GM19455 (cell line): ENCODE measurements around the gene KLK1.
"Not testable (repeated sequence)": the region's sequence is repeated elsewhere in the genome, so short reads cannot be mapped to it uniquely, and the experiment has no call there.

Source experiments
- ATAC-seq: cut with Tn5 transposase; IDR thresholded peaks from one replicate; pipeline ENCODE4 v1.9.1; 2021; ENCODE audit not compliant: unreplicated experiment

Gene KLK1

DNA sequence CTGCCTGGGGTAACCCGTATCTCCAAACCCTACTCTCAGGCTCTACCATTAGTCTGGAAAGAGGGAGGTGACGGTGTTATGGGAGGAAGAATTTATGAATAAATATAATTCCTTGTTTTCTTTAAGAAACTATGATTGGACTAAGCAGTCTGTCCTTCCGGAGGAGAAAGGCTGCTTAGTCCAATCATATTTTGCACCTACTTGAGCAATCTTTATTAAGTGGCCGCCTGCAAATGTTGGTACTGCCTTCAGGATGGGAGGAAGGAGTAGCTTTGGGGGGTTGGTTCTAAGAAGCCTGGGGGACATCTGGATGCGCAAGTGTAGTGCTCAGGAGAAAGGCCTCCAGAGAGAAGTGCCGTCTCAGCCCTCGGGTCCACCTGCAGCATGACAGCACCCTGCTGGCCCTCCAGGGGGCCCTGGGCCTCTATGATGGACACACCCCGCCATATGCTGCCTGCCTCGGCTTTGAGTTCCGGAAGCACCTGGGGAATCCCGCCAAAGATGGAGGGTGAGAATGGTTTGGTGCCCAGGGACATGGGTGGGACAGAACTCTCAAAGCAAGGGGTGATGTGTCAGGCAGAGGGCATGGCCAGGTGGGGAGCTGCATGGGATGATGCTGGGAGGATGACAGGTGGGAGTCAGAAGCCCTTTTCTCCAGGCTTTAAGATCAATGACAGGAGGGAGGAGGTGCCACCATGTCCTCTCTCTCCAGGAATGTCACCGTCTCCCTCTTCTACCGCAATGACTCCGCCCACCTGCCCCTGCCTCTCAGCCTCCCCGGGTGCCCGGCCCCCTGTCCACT lies 29.3 kb downstream of the KLK1 start:
- ATAC-seq, result no peak

DNA sequence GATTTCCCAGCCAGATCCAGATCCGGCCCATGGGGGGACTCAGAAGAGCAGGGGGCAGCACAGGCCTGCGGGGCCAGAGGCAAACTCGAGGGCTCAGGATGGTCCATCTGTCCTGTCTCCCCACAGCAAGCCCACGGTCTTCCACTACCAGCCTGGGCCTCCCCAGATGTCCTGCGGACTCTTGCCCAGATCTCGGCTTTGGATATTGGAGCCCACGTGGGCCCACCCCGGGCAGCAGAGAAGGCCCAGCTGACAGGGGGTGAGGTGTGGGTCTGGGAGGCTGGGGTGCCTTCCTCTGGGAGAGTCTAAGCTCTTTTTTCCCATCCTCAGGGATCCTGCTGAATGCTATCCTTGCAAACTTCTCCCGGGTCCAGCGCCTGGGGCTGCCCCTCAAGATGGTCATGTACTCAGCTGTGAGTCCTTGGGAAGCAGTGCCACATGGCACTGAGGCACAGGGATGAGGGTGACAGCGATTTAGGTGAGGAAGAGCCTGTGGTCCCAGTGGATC lies 30.0 kb downstream of the KLK1 start:
- ATAC-seq, result no peak

DNA sequence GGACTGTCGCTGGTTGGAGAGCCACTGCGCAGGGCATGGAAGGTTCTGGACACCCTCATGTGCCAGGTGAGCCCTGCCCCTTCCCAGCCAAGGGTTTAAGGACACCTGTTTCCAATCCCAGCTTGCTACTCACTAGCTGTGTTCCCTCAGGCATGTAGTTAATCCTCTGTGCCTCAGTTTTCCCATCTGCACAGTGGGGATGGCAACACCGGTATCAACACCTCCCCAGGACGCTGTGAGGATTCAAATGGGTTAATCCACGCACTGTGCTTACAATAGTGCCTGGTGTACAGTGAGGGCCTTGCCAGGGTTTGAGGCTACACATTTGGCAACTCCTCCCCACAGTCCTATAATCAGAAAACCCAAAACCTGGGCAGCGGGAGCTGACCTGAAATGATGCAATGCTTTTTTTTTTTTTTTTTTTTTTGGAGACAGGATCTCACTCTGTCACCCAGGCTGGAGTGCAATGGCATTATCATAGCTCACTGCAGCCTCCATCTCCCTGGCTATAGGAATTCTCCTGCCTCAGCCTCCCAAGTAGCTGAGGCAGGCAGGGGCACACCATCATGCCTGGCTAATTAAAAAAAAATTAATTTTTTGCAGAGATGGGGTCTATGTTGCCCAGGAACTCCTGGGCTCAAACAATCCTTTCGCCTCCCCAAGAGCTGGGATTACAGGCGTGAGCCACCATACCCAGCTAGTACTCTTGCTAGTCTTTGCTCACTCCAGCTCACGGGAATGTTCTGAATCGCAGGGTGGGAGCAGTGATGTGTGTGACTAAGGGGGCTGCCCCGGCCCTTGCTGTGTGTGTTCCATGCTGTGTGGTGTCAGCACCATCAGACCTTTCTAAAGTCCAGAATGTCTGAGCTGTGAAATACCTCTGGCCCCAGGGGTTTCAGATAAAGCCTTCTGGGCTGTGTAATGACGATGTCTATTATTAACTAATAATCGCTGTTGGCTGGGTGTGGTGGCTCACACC lies 31.0 kb downstream of the KLK1 start:
- no peak for ATAC-seq

DNA sequence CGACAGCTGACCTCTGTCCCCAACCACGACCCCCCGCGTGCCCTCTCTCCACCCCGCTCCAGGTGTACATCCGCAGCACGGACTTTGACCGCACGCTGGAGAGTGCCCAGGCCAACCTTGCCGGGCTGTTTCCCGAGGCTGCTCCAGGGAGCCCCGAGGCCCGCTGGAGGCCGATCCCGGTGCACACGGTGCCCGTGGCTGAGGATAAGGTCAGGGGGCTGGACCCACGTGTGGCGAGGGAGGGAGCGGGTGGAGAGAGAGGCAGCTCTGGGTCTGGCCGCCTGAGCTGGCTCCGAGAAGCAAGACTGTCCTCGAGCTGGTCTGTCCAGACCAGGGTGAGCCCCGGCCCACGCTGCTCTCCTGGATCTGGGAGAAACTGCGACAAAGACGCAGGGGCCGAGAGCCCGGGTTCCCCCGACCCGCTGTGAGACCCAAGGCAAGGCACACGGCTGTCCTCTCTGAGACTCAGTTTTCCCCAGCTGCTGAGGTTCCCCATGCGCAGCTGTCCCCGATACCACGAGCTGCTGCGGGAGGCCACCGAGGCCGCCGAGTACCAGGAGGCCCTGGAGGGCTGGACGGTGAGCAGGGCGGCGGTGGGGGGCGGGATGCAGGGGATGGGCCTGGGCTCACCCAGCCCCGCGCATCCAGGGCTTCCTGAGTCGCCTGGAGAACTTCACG lies 31.9 kb downstream of the KLK1 start:
- ATAC-seq, result no peak

DNA sequence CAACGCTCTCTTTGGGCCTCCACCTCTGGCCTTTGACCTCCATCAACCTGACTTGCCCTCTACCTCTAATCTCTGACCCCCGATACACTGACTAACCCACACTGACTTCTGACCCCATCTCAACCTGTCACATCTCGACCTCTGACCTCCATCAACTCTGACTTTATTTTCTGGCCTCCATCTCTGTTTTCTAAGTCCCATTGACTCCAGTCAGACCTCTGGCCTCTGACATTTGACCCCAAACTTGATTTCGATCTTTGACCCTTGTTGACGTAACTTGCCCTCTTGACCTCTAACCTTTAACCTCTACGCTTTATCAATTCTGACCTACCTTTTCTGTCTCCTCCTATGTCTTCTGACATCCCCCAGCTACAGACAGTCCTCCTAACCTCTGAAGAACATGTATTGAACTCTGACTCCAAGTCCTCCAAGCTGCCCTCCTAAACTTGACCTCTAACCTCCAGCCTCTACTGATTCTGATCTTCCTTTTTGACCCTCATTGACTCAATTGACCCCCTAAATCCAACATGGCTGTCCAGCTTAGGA lies 32.6 kb downstream of the KLK1 start:
- no peak for ATAC-seq

DNA sequence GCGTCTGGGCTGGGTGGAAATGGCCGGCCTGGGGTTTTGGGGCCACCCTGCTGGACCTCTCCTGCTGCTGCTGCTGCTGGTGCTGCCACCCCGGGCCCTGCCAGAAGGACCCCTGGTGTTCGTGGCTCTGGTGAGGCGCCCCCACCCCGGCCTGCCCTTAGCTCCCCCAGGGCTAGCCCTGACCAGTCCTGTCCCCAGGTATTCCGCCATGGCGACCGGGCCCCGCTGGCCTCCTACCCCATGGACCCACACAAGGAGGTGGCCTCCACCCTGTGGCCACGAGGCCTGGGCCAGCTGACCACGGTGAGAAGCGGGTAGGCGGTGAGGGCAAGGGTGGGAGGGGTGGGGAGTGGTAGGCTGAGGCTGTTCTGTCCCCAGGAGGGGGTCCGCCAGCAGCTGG lies 33.2 kb downstream of the KLK1 start, which contains the start of gene ACP4:
TSS of gene ACP4 (plus strand) at position 20 of the 400 bp plus-strand sequence. CDS start at position 20, 0 bp downstream.
- ATAC-seq, result no peak

DNA sequence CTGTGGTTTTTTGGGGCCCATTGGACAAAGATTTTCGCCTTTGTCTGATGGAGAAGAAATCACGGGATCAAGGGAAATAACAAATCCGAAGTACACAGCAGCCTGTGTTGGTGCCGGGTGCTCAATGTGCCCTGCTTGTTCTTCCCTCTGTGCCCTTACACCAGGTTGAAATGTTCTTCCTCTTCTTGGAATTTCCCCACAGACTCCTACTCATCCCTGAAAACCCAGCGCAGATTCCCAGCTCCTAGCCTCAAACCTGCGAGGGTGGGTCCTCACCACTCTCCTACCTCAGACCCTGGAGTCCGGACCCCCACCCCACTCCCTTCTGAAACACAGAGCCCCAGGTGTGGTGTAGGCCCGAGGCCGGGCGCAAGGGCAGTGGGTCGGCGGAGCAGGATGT lies 38.3 kb downstream of the KLK1 start:
- no peak for ATAC-seq

DNA sequence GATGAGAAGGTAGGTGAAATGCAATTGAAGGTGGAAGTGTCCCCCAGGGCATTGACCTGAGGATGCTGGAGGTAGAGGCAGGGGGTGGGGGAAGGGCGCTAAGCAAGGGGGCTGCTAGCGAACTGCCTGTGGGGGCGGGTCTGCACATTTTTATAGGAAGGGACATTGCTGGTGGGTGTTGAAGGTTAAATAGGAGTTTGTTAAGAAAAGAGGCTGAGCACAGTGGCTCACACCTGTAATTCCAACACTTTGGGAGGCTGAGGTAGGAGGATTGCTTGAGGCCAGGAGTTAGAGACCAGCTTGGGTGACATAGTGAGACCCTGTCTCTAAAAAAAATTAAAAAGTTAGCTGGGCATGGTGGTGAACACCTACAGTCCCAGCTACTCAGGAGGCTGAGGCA lies 38.9 kb downstream of the KLK1 start:
- no peak for ATAC-seq

DNA sequence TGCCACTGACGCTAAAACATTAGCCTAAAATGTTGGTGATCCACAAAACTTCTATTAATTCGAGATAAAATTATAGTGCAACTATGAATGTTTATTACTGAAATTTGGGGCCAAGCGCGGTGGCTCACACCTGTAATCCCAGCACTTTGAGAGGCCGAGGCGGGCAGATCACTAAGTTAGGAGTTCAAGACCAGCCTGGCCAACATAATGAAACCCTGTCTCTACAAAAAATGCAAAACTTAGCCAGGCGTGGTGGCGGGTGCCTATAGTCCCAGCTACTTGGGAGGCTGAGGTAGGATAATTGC lies 39.8 kb downstream of the KLK1 start:
- ATAC-seq, result not testable (repeated sequence)

DNA sequence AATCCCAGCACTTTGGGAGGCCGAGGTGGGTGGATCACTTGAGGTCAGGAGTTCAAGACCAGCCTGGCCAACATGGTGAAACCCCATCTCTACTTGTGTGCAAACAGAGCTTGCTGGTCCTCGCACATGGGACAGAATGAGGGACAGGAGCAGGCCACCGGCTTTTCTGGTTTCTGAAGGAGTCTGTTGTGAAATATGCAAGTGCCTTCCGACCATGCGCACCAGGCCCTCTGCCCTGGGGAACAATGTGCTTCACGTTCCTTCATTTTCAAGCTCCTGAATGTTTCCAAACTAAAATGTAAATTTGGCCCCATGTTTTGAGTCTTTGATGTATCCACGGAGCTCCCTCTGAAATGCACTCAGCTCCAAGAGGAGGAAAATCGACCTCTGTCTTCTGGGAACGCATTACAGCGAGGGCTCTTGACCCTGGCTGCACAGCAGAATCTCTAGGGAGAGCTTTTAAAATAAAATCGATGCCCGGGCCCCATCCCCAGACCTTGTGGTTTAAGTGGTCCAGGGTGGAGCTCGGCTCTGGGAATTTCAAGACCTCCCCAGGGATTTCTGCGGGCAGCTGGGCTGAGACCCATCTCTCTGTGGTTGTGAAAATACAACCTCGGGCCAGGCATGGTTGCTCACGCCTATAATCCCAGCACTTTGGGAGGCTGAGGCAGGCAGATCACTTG lies 42.7 kb downstream of the KLK1 start:
- no peak for ATAC-seq

DNA sequence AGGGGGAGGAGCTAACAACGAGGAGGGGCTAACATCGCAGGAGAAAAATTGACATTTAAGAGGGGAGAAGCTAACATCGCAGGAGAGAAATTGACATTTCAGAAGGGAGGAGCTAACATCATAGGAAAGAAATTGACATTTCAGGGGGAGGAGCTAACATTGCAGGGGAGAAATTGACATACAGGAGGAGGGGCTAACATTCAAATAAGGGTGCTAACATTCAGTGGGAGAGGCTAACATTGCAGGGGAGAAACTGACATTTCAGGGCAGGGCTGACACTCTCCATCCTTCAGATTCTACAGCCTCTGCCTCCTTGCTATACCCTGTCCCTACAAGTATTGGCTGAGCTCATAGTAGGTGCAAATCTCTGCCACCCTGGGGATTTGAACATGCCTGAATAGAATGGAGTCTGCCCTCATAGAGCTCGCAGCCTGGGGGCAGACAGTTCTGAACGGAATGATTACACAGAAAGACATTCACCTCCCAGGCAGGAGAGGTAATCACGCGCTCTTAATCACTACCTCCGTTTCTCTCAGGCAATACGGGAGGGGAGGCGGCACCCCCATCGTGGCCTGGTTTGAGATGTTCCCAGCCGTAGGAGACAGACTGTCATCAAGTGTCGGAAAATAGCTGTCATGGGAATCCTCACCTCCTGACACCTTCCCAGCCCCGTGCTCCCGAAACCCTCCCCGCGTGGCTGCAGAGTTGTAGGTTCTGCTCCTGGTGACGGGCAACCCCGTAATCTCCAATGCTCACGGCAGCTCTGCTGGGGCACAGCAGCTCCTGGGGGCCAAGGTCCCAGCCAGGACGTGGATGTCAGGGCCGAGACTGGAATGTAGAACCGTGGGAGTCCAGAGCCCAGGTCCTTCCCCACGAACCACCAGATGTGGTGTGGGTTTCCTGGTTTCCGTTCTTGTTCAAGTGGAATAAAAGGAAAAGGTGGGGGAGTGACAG lies 43.8 kb downstream of the KLK1 start:
- ATAC-seq, result no peak

DNA sequence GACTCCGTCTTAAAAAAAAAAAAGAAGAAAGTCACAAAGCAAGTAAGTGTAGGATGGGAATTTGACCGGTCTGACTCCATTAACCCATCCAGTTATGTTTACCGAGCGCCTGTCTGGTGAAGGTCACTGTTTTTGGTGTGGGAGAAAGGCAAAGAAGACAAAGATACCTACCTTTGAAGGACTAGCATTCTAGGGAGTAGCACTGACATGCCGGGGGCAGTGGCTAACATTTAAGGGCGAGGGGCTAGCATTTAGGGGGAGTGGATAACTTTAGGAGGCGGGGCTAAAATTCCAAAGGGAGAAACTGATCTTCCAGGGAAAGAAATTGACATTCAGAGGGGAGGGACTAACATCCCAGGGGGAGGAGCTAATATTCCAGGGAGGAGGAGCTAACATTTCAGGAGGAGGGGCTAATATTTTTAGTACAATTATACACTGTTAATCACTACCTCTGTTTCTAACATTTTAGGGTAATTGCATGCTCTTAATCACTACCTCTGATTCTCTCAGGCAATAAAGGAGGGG lies 44.6 kb downstream of the KLK1 start:
- ATAC-seq, result no peak

DNA sequence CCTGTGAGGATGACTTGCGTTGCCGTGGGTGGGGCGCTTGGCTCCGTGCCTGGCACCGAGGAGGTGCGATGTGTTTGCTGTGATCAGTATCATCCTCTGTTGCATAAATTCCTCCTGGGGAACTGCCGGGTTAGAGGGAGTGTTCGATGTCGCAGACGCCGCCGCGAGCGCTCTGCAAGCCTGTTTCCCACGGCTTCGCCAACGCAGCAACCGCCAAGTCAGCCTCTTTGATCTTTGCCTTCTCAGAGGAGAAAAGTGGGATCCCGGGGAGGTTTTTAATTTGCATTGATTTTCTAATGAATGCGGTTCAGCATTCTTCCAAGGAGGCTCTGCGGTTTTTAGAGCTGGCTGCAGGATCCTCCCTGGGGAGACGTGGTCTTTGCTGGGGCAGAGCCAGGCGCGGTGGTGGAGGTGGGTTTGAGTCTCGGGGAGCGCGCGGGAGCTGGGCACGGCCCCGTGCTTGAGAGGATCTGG lies 45.7 kb downstream of the KLK1 start:
- ATAC-seq, result no peak

DNA sequence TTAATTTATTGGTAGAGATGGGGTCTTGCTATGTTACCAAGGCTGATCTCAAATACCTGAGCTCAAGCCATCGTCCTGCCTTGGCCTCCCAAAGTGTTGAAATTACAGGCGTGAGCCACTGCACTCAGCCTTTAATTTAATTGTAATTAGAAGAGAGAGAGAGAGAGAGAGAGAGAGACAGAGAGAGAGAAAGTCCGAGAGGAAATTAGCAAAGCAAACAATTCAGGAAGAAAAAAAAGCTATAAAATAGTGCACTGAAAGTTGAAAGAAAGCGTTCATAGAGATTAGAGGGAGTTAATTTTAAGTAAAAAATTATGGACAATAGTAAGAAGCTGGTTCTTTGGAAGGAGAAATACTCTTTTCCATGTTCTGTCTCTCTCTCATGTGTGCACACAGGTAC lies 46.3 kb downstream of the KLK1 start:
- ATAC-seq, result no peak

DNA sequence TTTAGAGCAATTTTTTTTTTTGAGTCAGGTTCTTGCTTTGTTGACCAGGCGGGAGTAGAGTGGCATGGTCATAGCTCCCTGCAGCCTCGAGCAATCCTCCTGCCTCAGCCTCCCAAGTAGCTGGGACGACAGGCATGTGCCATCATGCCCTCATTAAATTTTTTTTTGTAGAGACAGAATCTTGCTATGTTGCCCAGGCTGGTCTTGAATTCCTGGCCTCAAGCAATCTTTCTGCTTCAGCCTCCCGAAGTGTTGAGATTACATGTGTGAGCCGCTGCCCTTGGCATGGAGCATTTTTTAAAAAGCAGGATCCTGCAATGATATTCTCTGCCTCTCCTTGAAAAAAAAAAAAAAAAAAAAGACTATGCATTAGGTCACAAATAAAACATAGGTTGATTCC lies 47.5 kb downstream of the KLK1 start:
- ATAC-seq, result no peak

DNA sequence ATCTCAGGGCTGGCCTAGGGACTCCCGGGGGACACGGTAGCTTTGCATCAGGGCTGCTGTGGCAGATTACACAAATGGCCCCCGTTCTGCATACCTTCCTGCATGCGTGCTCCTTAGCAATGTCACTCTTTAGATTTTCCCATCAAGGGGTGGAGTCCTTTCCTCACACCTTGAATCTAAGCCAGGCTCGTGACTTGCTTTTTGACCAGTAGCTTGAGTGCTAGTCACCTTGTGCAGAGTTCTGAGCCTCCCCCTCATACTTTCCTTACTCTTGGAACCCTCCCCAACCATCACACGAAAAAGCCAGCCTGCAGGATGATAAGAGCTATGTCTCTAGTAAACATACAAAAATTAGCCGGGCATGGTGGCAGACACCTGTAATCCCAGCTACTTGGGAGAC lies 50.1 kb downstream of the KLK1 start:
- ATAC-seq, result not testable (repeated sequence)

DNA sequence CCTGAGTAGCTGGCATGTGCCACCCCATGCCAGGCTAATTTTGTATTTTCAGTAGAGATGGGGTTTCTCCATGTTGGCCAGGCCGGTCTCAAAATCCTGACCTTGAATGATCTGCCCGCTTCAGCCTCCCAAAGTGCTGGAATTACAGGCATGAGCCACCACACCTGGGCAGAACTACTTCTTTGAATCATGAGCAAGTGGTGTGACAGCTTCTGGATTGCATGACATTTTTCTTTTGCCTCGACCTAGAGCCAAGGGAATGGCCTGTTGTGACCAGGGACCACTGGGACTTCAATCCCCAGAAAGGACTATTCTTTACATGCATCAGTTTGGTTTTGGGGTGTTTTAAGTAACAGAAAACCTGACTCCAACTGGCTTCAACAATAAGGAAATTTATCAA lies 50.7 kb downstream of the KLK1 start:
- ATAC-seq, result not testable (repeated sequence)

DNA sequence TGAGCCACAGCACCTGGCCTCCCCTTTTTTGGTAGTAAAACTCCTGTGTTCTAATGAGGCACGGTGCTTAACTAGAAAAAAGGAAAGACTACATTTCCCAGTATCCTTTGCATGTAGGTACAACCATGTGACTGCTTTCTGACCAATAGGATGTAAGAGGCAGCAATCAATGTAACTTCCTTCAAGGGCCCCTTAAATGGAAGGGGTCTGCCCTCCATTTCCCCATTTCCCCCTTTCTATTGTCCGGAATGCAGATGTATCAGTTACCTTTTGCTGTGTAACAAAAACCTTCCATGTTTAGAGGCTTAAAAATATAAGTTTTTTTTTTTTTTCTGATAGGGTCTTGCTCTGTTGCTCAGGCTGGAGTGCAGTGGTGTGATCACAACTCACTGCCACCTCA lies 51.1 kb downstream of the KLK1 start:
- ATAC-seq, result no peak

DNA sequence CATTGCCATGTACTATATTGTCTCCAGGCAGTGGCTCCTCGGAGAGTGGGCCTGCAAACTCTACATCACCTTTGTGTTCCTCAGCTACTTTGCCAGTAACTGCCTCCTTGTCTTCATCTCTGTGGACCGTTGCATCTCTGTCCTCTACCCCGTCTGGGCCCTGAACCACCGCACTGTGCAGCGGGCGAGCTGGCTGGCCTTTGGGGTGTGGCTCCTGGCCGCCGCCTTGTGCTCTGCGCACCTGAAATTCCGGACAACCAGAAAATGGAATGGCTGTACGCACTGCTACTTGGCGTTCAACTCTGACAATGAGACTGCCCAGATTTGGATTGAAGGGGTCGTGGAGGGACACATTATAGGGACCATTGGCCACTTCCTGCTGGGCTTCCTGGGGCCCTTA lies 52.7 kb downstream of the KLK1 start:
- ATAC-seq, result no peak
